Measurements from ENCODE around the gene KBTBD4. TPM values are rescaled to one million over a fixed set of nuclear protein-coding genes. Genes with fewer than 3 reads are reported as not detected.

KBTBD4 gene
- total RNA-seq, 2 donors from 2014 or later: 26.8 to 30.6 TPM

DNA sequence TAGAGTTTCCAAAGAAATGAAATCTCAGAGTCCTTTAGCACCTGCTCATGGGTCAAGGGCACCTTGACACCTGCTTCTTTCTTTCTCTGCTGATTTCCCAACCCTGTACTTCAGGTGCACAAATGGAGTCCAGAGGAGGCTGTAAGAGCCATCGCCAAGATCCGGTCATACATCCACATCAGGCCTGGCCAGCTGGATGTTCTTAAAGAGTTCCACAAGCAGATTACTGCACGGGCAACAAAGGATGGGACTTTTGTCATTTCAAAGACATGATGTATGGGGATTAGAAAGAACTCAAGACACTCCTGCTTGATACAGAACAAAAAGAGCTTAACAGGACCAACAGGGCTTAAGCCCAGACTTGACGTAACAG, 7.4 kb downstream of the KBTBD4 start:
- no peaks in the 10 kb centered on the region for H3K9me3 ChIP-seq
- no peaks in the 10 kb centered on the region for H3K27me3 ChIP-seq (replicated peaks; ENCODE audit: insufficient read depth)
- intact Hi-C loops (cut with DNase I): no loop called here
- peaks cover 7% of the 10 kb centered on the region for H3K4me1 ChIP-seq (replicated peaks)
- H3K4me3 ChIP-seq: no peak overlapping the region
- H3K27ac ChIP-seq: no peak overlapping the region
- DNase-seq (ENCODE audit: low spot score): no peak
- TF ChIP-seq POLR2AphosphoS5 (IDR thresholded peaks at IDR 0.05) (no peak), POLR2A (IDR thresholded peaks at IDR 0.05) (no peak)
- TF ChIP-seq, protein P1, sequence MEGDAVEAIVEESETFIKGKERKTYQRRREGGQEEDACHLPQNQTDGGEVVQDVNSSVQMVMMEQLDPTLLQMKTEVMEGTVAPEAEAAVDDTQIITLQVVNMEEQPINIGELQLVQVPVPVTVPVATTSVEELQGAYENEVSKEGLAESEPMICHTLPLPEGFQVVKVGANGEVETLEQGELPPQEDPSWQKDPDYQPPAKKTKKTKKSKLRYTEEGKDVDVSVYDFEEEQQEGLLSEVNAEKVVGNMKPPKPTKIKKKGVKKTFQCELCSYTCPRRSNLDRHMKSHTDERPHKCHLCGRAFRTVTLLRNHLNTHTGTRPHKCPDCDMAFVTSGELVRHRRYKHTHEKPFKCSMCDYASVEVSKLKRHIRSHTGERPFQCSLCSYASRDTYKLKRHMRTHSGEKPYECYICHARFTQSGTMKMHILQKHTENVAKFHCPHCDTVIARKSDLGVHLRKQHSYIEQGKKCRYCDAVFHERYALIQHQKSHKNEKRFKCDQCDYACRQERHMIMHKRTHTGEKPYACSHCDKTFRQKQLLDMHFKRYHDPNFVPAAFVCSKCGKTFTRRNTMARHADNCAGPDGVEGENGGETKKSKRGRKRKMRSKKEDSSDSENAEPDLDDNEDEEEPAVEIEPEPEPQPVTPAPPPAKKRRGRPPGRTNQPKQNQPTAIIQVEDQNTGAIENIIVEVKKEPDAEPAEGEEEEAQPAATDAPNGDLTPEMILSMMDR (IDR thresholded peaks at IDR 0.05): no peak
- H3K36me3 ChIP-seq: no peaks in the 10 kb centered on the region
- 86% methylated on average over 4 of the region's 4 CpGs for WGBS

DNA sequence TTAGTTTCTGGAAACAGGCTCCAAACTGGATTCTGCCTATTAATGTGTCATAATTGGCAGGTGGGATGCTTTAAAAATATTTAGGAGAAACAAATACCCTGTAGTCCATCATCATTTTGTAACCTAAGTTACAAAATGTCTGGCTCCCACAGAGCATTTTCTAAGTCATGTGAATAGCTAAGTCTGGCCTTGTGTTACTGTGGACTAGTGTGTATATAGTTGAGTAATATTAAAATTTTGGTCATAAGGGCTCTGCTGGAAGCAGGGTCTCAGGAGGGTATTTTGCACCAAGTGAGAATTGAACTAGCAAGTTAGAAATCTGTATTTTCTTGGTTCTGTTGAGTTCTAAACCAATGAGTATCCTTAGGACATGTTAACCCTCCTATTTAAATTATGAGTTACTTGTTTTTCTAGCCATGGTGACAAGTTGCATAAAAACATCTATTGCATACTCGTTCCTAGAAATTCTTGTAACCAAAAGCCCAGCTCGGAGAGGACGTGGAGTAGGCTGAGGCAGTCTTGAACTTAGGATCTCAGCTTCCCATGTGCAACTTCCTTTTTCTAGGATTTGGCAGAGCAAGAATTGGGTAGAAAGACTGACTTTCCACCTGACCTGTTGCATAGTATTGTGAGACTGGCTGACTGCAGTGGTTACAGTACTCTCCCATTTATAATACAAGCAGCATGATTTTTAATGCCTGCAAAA, 8.0 kb downstream of the KBTBD4 start:
- intact Hi-C loops (cut with DNase I): no loop called here
- no peaks in the 10 kb centered on the region for H3K9me3 ChIP-seq
- H3K36me3 ChIP-seq: no peaks in the 10 kb centered on the region
- H3K4me3 ChIP-seq: no peak overlapping the region
- H3K27me3 ChIP-seq (replicated peaks; ENCODE audit: insufficient read depth): no peaks in the 10 kb centered on the region
- no peak overlapping the region for H3K27ac ChIP-seq
- 94% methylated on average over 3 of the region's 3 CpGs for WGBS
- TF ChIP-seq POLR2AphosphoS5 (IDR thresholded peaks at IDR 0.05): no peak
- TF ChIP-seq, protein P1 (IDR thresholded peaks at IDR 0.05): no peak
- TF ChIP-seq POLR2A (IDR thresholded peaks at IDR 0.05): no peak
- H3K4me1 ChIP-seq (replicated peaks): peaks cover 7% of the 10 kb centered on the region
- DNase-seq (ENCODE audit: low spot score): no peak

DNA sequence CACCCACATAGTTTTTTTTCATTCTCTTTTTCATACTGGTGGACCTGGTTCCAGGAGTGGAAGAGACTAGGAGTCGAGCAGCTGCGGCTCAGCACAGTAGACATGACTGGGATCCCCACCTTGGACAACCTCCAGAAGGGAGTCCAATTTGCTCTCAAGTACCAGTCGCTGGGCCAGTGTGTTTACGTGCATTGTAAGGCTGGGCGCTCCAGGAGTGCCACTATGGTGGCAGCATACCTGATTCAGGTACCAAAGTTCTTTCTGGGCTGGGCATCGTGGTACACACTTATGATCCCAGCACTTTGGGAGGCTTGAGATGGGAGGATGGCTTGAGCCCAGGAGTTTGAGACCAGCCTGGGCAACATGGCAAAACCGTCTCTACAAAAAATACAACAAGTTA, 9.1 kb downstream of the KBTBD4 start:
- no peak overlapping the region for H3K27ac ChIP-seq
- TF ChIP-seq POLR2A (IDR thresholded peaks at IDR 0.05) (no peak), POLR2AphosphoS5 (IDR thresholded peaks at IDR 0.05) (no peak)
- TF ChIP-seq, protein P1 (IDR thresholded peaks at IDR 0.05): no peak
- no peaks in the 10 kb centered on the region for H3K36me3 ChIP-seq
- H3K4me1 ChIP-seq (replicated peaks): peaks cover 7% of the 10 kb centered on the region
- intact Hi-C loops (cut with DNase I): no loop called here
- H3K9me3 ChIP-seq: no peaks in the 10 kb centered on the region
- DNase-seq (ENCODE audit: low spot score): no peak
- H3K4me3 ChIP-seq: no peak overlapping the region
- no peaks in the 10 kb centered on the region for H3K27me3 ChIP-seq (replicated peaks; ENCODE audit: insufficient read depth)
- 97% methylated on average over 7 of the region's 7 CpGs for WGBS

DNA sequence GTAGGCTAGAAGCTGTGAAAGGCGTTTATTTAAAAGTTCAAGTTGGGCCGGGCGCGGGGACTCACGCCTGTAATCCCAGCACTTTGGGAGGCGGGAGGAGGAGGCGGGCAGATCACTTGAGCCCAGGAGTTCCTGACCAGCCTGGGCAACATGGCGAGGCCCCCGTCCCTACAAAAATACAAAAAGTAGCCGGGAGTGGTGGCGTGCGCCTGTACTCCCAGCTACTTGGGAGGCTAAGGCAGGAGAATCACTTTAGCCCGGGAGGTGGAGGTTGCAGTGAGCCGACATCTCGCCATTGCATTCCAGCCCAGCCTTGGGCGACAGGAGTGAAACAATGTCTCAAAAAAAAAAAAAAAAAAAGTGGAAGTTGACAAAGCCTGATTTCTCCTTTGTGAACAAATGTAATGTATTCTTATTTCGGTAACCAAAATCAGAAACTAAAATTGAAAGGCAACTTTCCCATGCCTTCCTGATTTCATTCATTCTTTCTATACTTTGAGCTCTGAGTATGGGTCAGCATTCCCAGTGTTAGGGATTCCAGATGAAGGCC, 12.5 kb downstream of the KBTBD4 start:
- peak overlapping the region; percentile 79 to 80 for H3K27ac ChIP-seq
- H3K4me1 ChIP-seq (replicated peaks): no peaks in the 10 kb centered on the region
- peak overlapping the region; percentile 84 to 86 for H3K4me3 ChIP-seq
- no peaks in the 10 kb centered on the region for H3K27me3 ChIP-seq (replicated peaks; ENCODE audit: insufficient read depth)
- 36% methylated on average over 17 of the region's 17 CpGs for WGBS
- intact Hi-C loops (cut with DNase I): no loop called here
- no peaks in the 10 kb centered on the region for H3K36me3 ChIP-seq
- no peaks in the 10 kb centered on the region for H3K9me3 ChIP-seq
- no peak for TF ChIP-seq POLR2A (IDR thresholded peaks at IDR 0.05)
- no peak for TF ChIP-seq POLR2AphosphoS5 (IDR thresholded peaks at IDR 0.05)
- TF ChIP-seq, protein P1 (IDR thresholded peaks at IDR 0.05): no peak
- no peak for DNase-seq (ENCODE audit: low spot score)

Measured in prostate gland (tissue), 2 donors.